Esophagus squamous epithelium (tissue), 5 donors: ENCODE results near the gene SLA2. TPM values are rescaled to one million over a fixed set of nuclear protein-coding genes. Genes with fewer than 3 reads are reported as not detected.

Source experiments
- DNase-seq: peaks from one replicate; lab custom pipeline; 2025; lab: John Stamatoyannopoulos, UW
- H3K27ac ChIP-seq, 4 donors: fragments of 200-600 bp; sonication (generic); one replicate each; pipeline ENCODE4 v1.5.1; 2016 to 2019; ENCODE audit warnings: mild to moderate bottlenecking in 1 of 4
- H3K27me3 ChIP-seq, 4 donors: fragments of 200-600 bp; sonication (generic); 1 replicate in 3 of 4; 2 replicates in 1 of 4; pipeline versions ENCODE4 v1.5.1 to v1.6.0; 2017 to 2021; ENCODE audit warnings: antibody characterized with exemption in 1 of 4
- H3K36me3 ChIP-seq, 3 donors: fragments of 200-600 bp; sonication (generic); one replicate each; pipeline ENCODE4 v1.5.1; 2016 to 2019
- H3K4me1 ChIP-seq, 3 donors: fragments of 200-600 bp; sonication (generic); one replicate each; pipeline ENCODE4 v1.5.1; 2017 to 2019
- H3K4me3 ChIP-seq, 4 donors: fragments of 200-600 bp; sonication (generic); 1 replicate in 3 of 4; 2 replicates in 1 of 4; pipeline ENCODE4 v1.5.1; 2016 to 2019; ENCODE audit warnings: mild to moderate bottlenecking in 2 of 4, moderate library complexity in 1 of 4
- H3K9me3 ChIP-seq, 3 donors: fragments of 200-600 bp; sonication (generic); one replicate each; pipeline ENCODE4 v1.5.1; 2016 to 2019
- CTCF ChIP-seq, 6 experiments: fragments of 450-650 bp in 4 of 6; fragments of 200-600 bp in 2 of 6; sonication (generic) in 2 of 6; IDR thresholded peaks; one replicate each; pipeline ENCODE4 v1.5.1; 2016 to 2019; ENCODE audit warnings: antibody characterized with exemption in 6 of 6, mild to moderate bottlenecking in 4 of 6, moderate library complexity in 4 of 6
- POLR2A ChIP-seq, 4 donors: fragments of 450-650 bp; IDR thresholded peaks; one replicate each; pipeline ENCODE4 v1.6.1; 2017; ENCODE audit warnings: antibody characterized with exemption in 4 of 4, mild to moderate bottlenecking in 4 of 4, moderate library complexity in 3 of 4
- WGBS, 2 donors: methylation state at CpG; one replicate each; pipeline ENCODE4 v1.1.5; 2018; 5-methylcytosine and 5-hydroxymethylcytosine counted together
- intact Hi-C: fragments of 100-400 bp; cut with DNase I; formaldehyde crosslinking; loops from one replicate; pipeline ENCODE4 v1.15.0; 2022
- total RNA-seq, 4 donors: library from RNA; depleted of rRNA; stranded (reverse); fragments of >200 nt; gene quantifications; one replicate each; pipeline ENCODE4 v1.1.0, GENCODE V29; 2016
- donor health status: DM: yes; HTN: yes; CAD: no.

The SLA2 gene
- total RNA-seq, 4 donors from 2014 or later, result 0.11 to 1.9 (median 0.61) TPM; not detected in 1

DNA sequence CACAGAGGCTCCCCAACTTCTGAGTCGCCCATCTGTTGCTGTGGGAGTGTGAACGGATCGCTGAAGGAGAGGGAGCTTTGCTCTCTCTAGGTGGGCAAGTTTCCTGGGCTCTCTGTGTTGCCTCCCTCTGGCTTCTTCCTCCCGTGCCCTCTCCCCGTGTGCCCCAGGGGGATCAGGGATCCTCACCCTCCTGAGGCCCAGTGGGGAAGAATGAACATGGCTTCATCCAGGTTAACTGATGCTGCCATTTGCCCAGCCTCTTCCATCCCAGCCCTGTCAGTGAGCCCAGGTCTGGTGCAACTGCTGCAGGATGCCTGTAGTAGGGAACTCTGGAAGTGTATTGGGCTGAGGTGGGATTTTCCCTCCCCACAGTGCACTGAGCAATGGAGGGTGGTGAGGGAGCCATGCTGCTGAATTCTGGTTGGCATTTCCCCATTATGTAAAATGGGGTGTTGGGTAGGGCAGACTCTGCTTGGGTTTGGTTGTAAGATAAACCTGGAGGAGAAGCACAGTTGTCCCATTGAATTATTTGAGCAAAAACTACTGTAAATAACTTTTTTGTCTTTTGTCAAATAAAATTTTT, 52.6 kb downstream of the SLA2 start:
- Histone ChIP-seq H3K9me3 (no peaks in the 10 kb centered on the region), H3K36me3 (peaks cover 0 to 22% (median 0%) of the 10 kb centered on the region in 3 donors), H3K27ac (no peak overlapping the region), H3K4me3 (no peak overlapping the region), H3K27me3 (peaks cover 0 to 17% (median 0%) of the 10 kb centered on the region in 4 donors), H3K4me1 (peaks cover 0 to 12% (median 0%) of the 10 kb centered on the region in 3 donors)
- WGBS, 2 donors, result 40% methylated on average over 1 of the region's 5 CpGs; no CpG with 5 or more reads in 1 of the 2 donors
- intact Hi-C loops, result no loop called here
- DNase-seq, result no peak
- TF ChIP-seq CTCF (IDR thresholded peaks at IDR 0.05) (no peak), POLR2A (IDR thresholded peaks at IDR 0.05) (no peak)

- Histone ChIP-seq H3K27me3 (peaks cover 0 to 26% (median 0%) of the 10 kb centered on the region in 4 donors), H3K36me3 (peaks cover 0 to 22% (median 0%) of the 10 kb centered on the region in 3 donors), H3K4me3 (no peak overlapping the region), H3K4me1 (peaks cover 0 to 15% (median 0%) of the 10 kb centered on the region in 3 donors), H3K9me3 (no peaks in the 10 kb centered on the region), H3K27ac (no peak overlapping the region)
- intact Hi-C loops, result no loop called here
- TF ChIP-seq CTCF (IDR thresholded peaks at IDR 0.05) (peak in 4 of 6 experiments; percentile 20 to 42 (median 33)), POLR2A (IDR thresholded peaks at IDR 0.05) (no peak)
- no peak for DNase-seq
- WGBS, 2 donors, result 59 to 75% methylated on average over 8 to 9 of the region's 9 CpGs
These were observed 53.9 kb downstream of the SLA2 start for GRCh38 chr20:36591854-36592641.

- H3K36me3 ChIP-seq, result peaks cover 0 to 22% (median 0%) of the 10 kb centered on the region in 3 donors
- no peak overlapping the region for H3K4me3 ChIP-seq
- intact Hi-C loops, result no loop called here
- TF ChIP-seq CTCF (IDR thresholded peaks at IDR 0.05) (no peak), POLR2A (IDR thresholded peaks at IDR 0.05) (no peak)
- peaks cover 0 to 34% (median 0%) of the 10 kb centered on the region in 4 donors for H3K27me3 ChIP-seq
- peaks cover 0 to 21% (median 0%) of the 10 kb centered on the region in 3 donors for H3K4me1 ChIP-seq
- DNase-seq, result no peak
- WGBS, 2 donors, result 78 to 100% methylated on average over 1 to 4 of the region's 5 CpGs
- H3K27ac ChIP-seq, result no peak overlapping the region
- no peaks in the 10 kb centered on the region for H3K9me3 ChIP-seq
These were observed 54.7 kb downstream of the SLA2 start for GRCh38 chr20:36591281-36591680.

DNA sequence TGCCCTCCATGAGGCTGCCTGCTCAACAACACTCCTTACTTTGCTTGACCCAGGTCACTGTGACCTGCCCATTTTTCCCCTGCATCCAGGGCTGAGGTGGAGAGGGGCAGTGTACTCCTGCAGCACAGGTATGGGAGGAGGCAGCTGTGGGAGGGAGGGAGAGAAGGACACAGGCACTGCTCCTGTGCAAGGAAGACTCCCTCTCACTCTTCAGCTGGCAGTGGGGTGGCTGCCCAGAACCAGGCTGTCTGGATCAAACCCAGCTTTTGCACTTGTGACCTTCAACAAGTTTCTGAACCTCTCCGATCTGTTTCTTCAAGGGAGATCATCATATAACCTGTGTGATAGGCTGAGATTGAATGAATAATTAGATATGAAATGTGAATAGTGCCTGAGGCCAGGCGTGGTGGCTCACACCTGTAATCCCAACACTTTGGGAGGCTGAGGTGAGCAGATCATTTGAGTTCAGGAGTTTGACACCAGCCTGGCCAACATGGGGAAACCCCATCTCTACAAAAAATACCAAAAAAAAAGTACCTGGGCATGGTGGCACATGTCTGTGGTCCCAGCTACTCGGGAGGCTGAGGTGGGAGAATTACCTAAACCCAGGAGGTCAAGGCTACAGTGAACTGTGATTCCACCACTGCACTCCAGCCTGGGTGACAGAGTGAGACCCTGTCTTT, 58.5 kb downstream of the SLA2 start:
- WGBS, 2 donors, result 20 to 75% methylated on average over 1 to 2 of the region's 3 CpGs
- no peak for TF ChIP-seq CTCF (IDR thresholded peaks at IDR 0.05)
- TF ChIP-seq POLR2A (IDR thresholded peaks at IDR 0.05), result no peak
- Histone ChIP-seq H3K27ac (no peak overlapping the region), H3K4me1 (peaks cover 0 to 47% (median 5%) of the 10 kb centered on the region in 3 donors), H3K9me3 (no peaks in the 10 kb centered on the region), H3K27me3 (peaks cover 0 to 63% (median 0%) of the 10 kb centered on the region in 4 donors), H3K4me3 (no peak overlapping the region), H3K36me3 (peaks cover 0 to 26% (median 0%) of the 10 kb centered on the region in 3 donors)
- no peak for DNase-seq
- intact Hi-C loops, result no loop called here
